Neural progenitor cell (in vitro differentiated cells): Measurements from ENCODE around the gene CHRNA4. TPM values are rescaled to one million over a fixed set of nuclear protein-coding genes. Genes with fewer than 3 reads are reported as not detected.

Source experiments
- DNase-seq: peaks from one replicate; pipeline ENCODE4 v3.0.0-alpha.2; 2016; ENCODE audit warnings: low spot score
- H2AFZ ChIP-seq: fragments of 200-600 bp; sonication (generic); replicated peaks from 2 replicates; pipeline ENCODE4 v1.6.1; 2016; ENCODE audit warnings: antibody characterized with exemption
- H3F3A ChIP-seq: fragments of 200-600 bp; sonication (generic); 2 replicates; pipeline ENCODE4 v1.6.1; 2016; ENCODE audit warnings: antibody characterized with exemption, low read depth
- H3K27ac ChIP-seq: fragments of 200-600 bp; sonication (generic); 2 replicates; pipeline ENCODE4 v1.5.1; 2016; ENCODE audit warnings: mild to moderate bottlenecking
- H3K27me3 ChIP-seq: fragments of 200-600 bp; sonication (generic); 2 replicates; pipeline ENCODE4 v1.6.1; 2016; ENCODE audit warnings: mild to moderate bottlenecking, moderate library complexity
- H3K36me3 ChIP-seq: fragments of 200-600 bp; sonication (generic); 2 replicates; pipeline ENCODE4 v1.5.1; 2016
- H3K4me1 ChIP-seq: fragments of 200-600 bp; sonication (generic); 2 replicates; pipeline ENCODE4 v1.6.1; 2016; ENCODE audit warnings: mixed run types
- H3K4me2 ChIP-seq: fragments of 200-600 bp; sonication (generic); 2 replicates; pipeline ENCODE4 v1.6.1; 2016
- H3K4me3 ChIP-seq: fragments of 200-600 bp; sonication (generic); 2 replicates; pipeline ENCODE4 v1.5.1; 2016
- H3K79me2 ChIP-seq: fragments of 200-600 bp; sonication (generic); 2 replicates; pipeline ENCODE4 v1.6.1; 2016; ENCODE audit warnings: low read depth
- H3K9ac ChIP-seq: fragments of 200-600 bp; sonication (generic); 2 replicates; pipeline ENCODE4 v1.6.1; 2016
- H3K9me3 ChIP-seq: fragments of 200-600 bp; sonication (generic); 2 replicates; pipeline ENCODE4 v1.5.1; 2016; ENCODE audit warnings: low read depth
- H4K20me1 ChIP-seq: fragments of 200-600 bp; sonication (generic); 2 replicates; pipeline ENCODE4 v1.6.1; 2016; ENCODE audit warnings: low read depth
- H3K27ac Mint-ChIP-seq: 3 replicates; pipeline ENCODE4 v1.8.0; 2021; ENCODE audit warnings: mixed read lengths
- H3K27me3 Mint-ChIP-seq: 2 replicates; pipeline ENCODE4 v1.8.0; 2022; ENCODE audit warnings: low read depth, mild to moderate bottlenecking, inconsistent platforms, moderate library complexity, mixed read lengths; ENCODE audit not compliant: insufficient read depth
- H3K36me3 Mint-ChIP-seq: 3 replicates; pipeline ENCODE4 v1.8.0; 2021; ENCODE audit warnings: mixed read lengths
- H3K4me1 Mint-ChIP-seq: 3 replicates; pipeline ENCODE4 v1.8.0; 2021; ENCODE audit warnings: mixed read lengths
- H3K4me3 Mint-ChIP-seq: 3 replicates; pipeline ENCODE4 v1.8.0; 2021; ENCODE audit warnings: mild to moderate bottlenecking, moderate library complexity, mixed read lengths
- H3K9me3 Mint-ChIP-seq: 3 replicates; pipeline ENCODE4 v1.8.0; 2020; ENCODE audit warnings: mixed read lengths
- CTCF ChIP-seq: fragments of 200-600 bp; sonication (generic); IDR thresholded peaks from 2 replicates; pipeline ENCODE4 v1.5.1; 2017; ENCODE audit warnings: antibody characterized with exemption, mild to moderate bottlenecking
- EZH2 ChIP-seq: fragments of 200-600 bp; sonication (generic); IDR thresholded peaks from 2 replicates; pipeline ENCODE4 v1.6.1; 2017; ENCODE audit warnings: antibody characterized with exemption, mild to moderate bottlenecking, moderate library complexity
- EZH2phosphoT487 ChIP-seq: fragments of 200-600 bp; sonication (generic); IDR thresholded peaks from 2 replicates; pipeline ENCODE4 v1.6.1; 2017; ENCODE audit warnings: antibody characterized with exemption
- total RNA-seq: library from RNA; depleted of rRNA; stranded (reverse); fragments of >200 nt; gene quantifications from 2 replicates; pipeline ENCODE4 v1.2.3, GENCODE V29; 2015; ENCODE audit warnings: low replicate concordance

CHRNA4 gene
- total RNA-seq, 1 donor from 2014 or later: not detected

- Histone ChIP-seq H3K4me3 (no peak overlapping the region), H4K20me1 (no peaks in the 10 kb centered on the region), H3K9ac (no peak overlapping the region), H3K79me2 (no peaks in the 10 kb centered on the region), H3K9me3 (no peaks in the 10 kb centered on the region), H3F3A (peaks cover 10% of the 10 kb centered on the region), H3K4me1 (peaks cover 3% of the 10 kb centered on the region), H3K36me3 (no peaks in the 10 kb centered on the region), H3K27ac (no peak overlapping the region), H3K4me2 (no peak overlapping the region), H2AFZ (no peak overlapping the region), H3K27me3 (no peaks in the 10 kb centered on the region)
- Mint-ChIP-seq H3K27me3 (peaks cover 12% of the 10 kb centered on the region), H3K4me3 (no peak overlapping the region), H3K27ac (no peak overlapping the region), H3K9me3 (peaks cover 5% of the 10 kb centered on the region), H3K36me3 (no peaks in the 10 kb centered on the region), H3K4me1 (peaks cover 22% of the 10 kb centered on the region)
- TF ChIP-seq CTCF (no peak), EZH2phosphoT487 (no peak), EZH2 (no peak)
- DNase-seq: no peak
Measured at GRCh38 chr20:63347081-63347741, 13.9 kb downstream of the CHRNA4 start.

DNA sequence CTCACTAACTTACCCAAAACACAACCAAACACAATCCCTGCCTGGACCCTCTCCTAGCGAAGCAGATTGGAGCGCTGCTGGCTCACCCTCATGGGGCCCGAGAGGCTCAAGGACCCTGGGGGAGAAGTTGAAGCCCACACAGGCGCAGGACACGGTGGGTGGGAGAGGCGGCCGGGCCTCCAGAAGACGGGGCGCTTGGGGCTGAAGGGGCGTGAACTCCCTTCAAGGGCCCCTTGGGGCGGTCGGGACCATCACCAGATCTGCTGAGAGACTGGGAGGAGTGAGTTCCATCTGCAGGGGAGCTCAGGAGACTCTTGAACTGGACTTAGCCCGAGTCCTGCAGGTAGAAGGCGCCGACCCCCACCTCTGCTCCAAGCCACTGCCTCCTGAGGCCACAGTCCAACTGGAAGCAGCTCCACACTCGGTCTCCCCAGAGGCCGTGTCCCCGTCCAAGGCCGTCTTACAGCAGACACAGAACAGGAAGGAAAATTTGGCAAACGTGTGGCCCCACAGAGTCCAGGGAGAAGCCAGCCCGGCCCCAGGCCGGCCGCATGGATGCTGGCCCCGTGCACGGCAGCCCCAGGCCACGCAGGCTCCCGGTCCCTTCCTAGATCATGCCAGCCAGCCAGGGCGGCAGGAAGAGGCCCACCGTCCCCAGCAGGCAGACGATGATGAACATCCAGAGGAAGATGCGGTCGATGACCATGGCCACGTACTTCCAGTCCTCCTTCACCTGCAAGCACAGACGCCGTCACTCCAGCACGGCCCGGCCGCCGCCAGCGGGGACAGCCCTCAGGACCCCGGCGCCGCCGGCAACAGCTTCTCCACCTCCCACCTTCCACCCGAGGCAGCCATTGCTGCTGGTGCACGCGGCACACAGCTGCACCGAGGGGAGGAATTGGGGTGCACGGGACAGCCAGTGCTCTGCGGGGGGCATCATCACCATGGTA lies 14.7 kb downstream of the CHRNA4 start:
- Histone ChIP-seq H3K4me2 (no peak overlapping the region), H3K79me2 (no peaks in the 10 kb centered on the region), H3K9ac (no peak overlapping the region), H3K4me1 (no peaks in the 10 kb centered on the region), H3F3A (peaks cover 4% of the 10 kb centered on the region), H3K9me3 (no peaks in the 10 kb centered on the region), H2AFZ (no peak overlapping the region), H4K20me1 (no peaks in the 10 kb centered on the region), H3K36me3 (no peaks in the 10 kb centered on the region), H3K4me3 (no peak overlapping the region), H3K27me3 (no peaks in the 10 kb centered on the region), H3K27ac (no peak overlapping the region)
- no peak for TF ChIP-seq EZH2
- TF ChIP-seq CTCF: no peak
- no peak for TF ChIP-seq EZH2phosphoT487
- Mint-ChIP-seq H3K27me3 (peaks cover 12% of the 10 kb centered on the region), H3K36me3 (no peaks in the 10 kb centered on the region), H3K9me3 (peaks cover 5% of the 10 kb centered on the region), H3K4me3 (no peak overlapping the region), H3K27ac (peak overlapping the region; percentile 53), H3K4me1 (peaks cover 27% of the 10 kb centered on the region)
- no peak for DNase-seq

GRCh38 chr20:63345328-63346100 lies 15.6 kb downstream of the CHRNA4 start:
- Histone ChIP-seq H3K79me2 (no peaks in the 10 kb centered on the region), H3K4me1 (no peaks in the 10 kb centered on the region), H2AFZ (no peak overlapping the region), H3K4me2 (no peak overlapping the region), H3K27me3 (no peaks in the 10 kb centered on the region), H4K20me1 (no peaks in the 10 kb centered on the region), H3F3A (no peaks in the 10 kb centered on the region), H3K4me3 (no peak overlapping the region), H3K36me3 (no peaks in the 10 kb centered on the region), H3K27ac (no peak overlapping the region), H3K9me3 (no peaks in the 10 kb centered on the region), H3K9ac (no peak overlapping the region)
- peaks cover 27% of the 10 kb centered on the region for H3K4me1 Mint-ChIP-seq
- peaks cover 6% of the 10 kb centered on the region for H3K27me3 Mint-ChIP-seq
- DNase-seq: no peak
- no peak overlapping the region for H3K27ac Mint-ChIP-seq
- TF ChIP-seq EZH2phosphoT487 (no peak), CTCF (no peak), EZH2 (no peak)
- peaks cover 2% of the 10 kb centered on the region for H3K9me3 Mint-ChIP-seq
- H3K36me3 Mint-ChIP-seq: no peaks in the 10 kb centered on the region
- no peak overlapping the region for H3K4me3 Mint-ChIP-seq
